ENCODE results near the gene PRPF40A.
"Not testable (repeated sequence)": the region's sequence is repeated elsewhere in the genome, so short reads cannot be mapped to it uniquely, and the experiment has no call there.

Gene PRPF40A

GRCh38 chr2:152717228-152718075, at the start of gene PRPF40A:
PRPF40A (minus strand) TSS chr2:152717461; CDS start chr2:152717439, 22 bp downstream.
- DNase-seq (ENCODE audit: low spot score) = peak; percentile 94

GRCh38 chr2:152766928-152767327, 49.7 kb upstream of the PRPF40A start:
- DNase-seq (ENCODE audit: low spot score) = no peak

- no peak for DNase-seq (ENCODE audit: low spot score)
These were observed 46.4 kb upstream of the PRPF40A start for GRCh38 chr2:152763651-152764050.

- not testable (repeated sequence) for DNase-seq (ENCODE audit: low spot score)
These were observed 45.9 kb upstream of the PRPF40A start for GRCh38 chr2:152763208-152763607.

GRCh38 chr2:152762202-152762601, 44.9 kb upstream of the PRPF40A start:
- no peak for DNase-seq (ENCODE audit: low spot score)

- no peak for DNase-seq (ENCODE audit: low spot score)
These were observed 44.0 kb upstream of the PRPF40A start for GRCh38 chr2:152761214-152761613.

GRCh38 chr2:152759290-152760072, 42.2 kb upstream of the PRPF40A start:
- DNase-seq (ENCODE audit: low spot score) = no peak

GRCh38 chr2:152755029-152755428, 37.8 kb upstream of the PRPF40A start:
- DNase-seq (ENCODE audit: low spot score) = no peak

- DNase-seq (ENCODE audit: low spot score) = not testable (repeated sequence)
These were observed 30.5 kb upstream of the PRPF40A start for GRCh38 chr2:152747751-152748150.

- DNase-seq (ENCODE audit: low spot score) = peak; percentile 21
These were observed 25.7 kb upstream of the PRPF40A start for GRCh38 chr2:152743002-152743401.

- peak; percentile 16 for DNase-seq (ENCODE audit: low spot score)
These were observed 23.6 kb upstream of the PRPF40A start for GRCh38 chr2:152740743-152741328.

GRCh38 chr2:152739705-152740104, 22.4 kb upstream of the PRPF40A start:
- not testable (repeated sequence) for DNase-seq (ENCODE audit: low spot score)

- DNase-seq (ENCODE audit: low spot score) = no peak
These were observed 21.2 kb upstream of the PRPF40A start for GRCh38 chr2:152738438-152738837.

- DNase-seq (ENCODE audit: low spot score) = not testable (repeated sequence)
These were observed 20.2 kb upstream of the PRPF40A start for GRCh38 chr2:152737509-152737908.

GRCh38 chr2:152730591-152731333, 13.5 kb upstream of the PRPF40A start:
- DNase-seq (ENCODE audit: low spot score) = no peak

- no peak for DNase-seq (ENCODE audit: low spot score)
These were observed 12.6 kb upstream of the PRPF40A start for GRCh38 chr2:152729844-152730243.

GRCh38 chr2:152723918-152724317, 6.7 kb upstream of the PRPF40A start:
- no peak for DNase-seq (ENCODE audit: low spot score)

- not testable (repeated sequence) for DNase-seq (ENCODE audit: low spot score)
These were observed 5.4 kb upstream of the PRPF40A start for GRCh38 chr2:152722639-152723038.

GRCh38 chr2:152720794-152721193, 3.5 kb upstream of the PRPF40A start:
- no peak for DNase-seq (ENCODE audit: low spot score)

GRCh38 chr2:152718909-152719645, 1.8 kb upstream of the PRPF40A start:
- DNase-seq (ENCODE audit: low spot score) = peak; percentile 58
